C4-2B (cell line): ENCODE data around the gene TAOK2.
"Not testable (repeated sequence)": the region's sequence is repeated elsewhere in the genome, so short reads cannot be mapped to it uniquely, and the experiment has no call there.

Experiments
- ZFX ChIP-seq: fragments of 450-650 bp; IDR thresholded peaks from 2 replicates; pipeline ENCODE4 v1.6.1; 2017
- TF ChIP-seq, protein P1 (sequence below): fragments of 450-650 bp; conservative IDR thresholded peaks from 2 replicates; pipeline ENCODE4 v1.5.1; 2017; ENCODE audit warnings: mild to moderate bottlenecking

- TF ChIP-seq, protein P1, sequence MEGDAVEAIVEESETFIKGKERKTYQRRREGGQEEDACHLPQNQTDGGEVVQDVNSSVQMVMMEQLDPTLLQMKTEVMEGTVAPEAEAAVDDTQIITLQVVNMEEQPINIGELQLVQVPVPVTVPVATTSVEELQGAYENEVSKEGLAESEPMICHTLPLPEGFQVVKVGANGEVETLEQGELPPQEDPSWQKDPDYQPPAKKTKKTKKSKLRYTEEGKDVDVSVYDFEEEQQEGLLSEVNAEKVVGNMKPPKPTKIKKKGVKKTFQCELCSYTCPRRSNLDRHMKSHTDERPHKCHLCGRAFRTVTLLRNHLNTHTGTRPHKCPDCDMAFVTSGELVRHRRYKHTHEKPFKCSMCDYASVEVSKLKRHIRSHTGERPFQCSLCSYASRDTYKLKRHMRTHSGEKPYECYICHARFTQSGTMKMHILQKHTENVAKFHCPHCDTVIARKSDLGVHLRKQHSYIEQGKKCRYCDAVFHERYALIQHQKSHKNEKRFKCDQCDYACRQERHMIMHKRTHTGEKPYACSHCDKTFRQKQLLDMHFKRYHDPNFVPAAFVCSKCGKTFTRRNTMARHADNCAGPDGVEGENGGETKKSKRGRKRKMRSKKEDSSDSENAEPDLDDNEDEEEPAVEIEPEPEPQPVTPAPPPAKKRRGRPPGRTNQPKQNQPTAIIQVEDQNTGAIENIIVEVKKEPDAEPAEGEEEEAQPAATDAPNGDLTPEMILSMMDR, result not testable (repeated sequence)
- TF ChIP-seq ZFX, result not testable (repeated sequence)
Measured at GRCh38 chr16:30017937-30018336, 44.3 kb downstream of the TAOK2 start.
